HepG2 (cell line): ENCODE results near the gene BPIFA1. TPM values are rescaled to one million over a fixed set of nuclear protein-coding genes. Genes with fewer than 3 reads are reported as not detected.

Source experiments
- ARNT ChIP-seq: fragments of 450-650 bp; IDR thresholded peaks from 2 replicates; pipeline ENCODE4 v1.6.1; 2017
- ARNTL ChIP-seq: sonication (generic); formaldehyde crosslinking; IDR thresholded peaks from 2 replicates; pipeline ENCODE4 v1.4.0; 2020; ENCODE audit warnings: mild to moderate bottlenecking, missing genetic modification reagents
- ETV5 ChIP-seq: IDR thresholded peaks from 2 replicates; pipeline ENCODE4 v1.6.1; 2018; ENCODE audit warnings: missing biosample characterization, missing genetic modification reagents, inconsistent platforms, borderline replicate concordance
- FOXO1 ChIP-seq: sonication (generic); formaldehyde crosslinking; IDR thresholded peaks from 2 replicates; pipeline ENCODE4 v1.4.0; 2020; ENCODE audit warnings: missing genetic modification reagents
- HIVEP1 ChIP-seq: sonication (generic); formaldehyde crosslinking; IDR thresholded peaks from 2 replicates; pipeline ENCODE4 v1.4.0; 2020; ENCODE audit warnings: mild to moderate bottlenecking, missing genetic modification reagents
- HNRNPL ChIP-seq: fragments of 200-400 bp; formaldehyde crosslinking; IDR thresholded peaks from 2 replicates; pipeline ENCODE4 v1.6.1; 2017; ENCODE audit warnings: mild to moderate bottlenecking, low read depth, low read length
- HOXA7 ChIP-seq: sonication (generic); formaldehyde crosslinking; IDR thresholded peaks from 2 replicates; pipeline ENCODE4 v1.8.1; 2022; ENCODE audit warnings: mild to moderate bottlenecking, missing genetic modification reagents, moderate library complexity
- IKZF5 ChIP-seq: IDR thresholded peaks from 2 replicates; pipeline ENCODE4 v1.6.1; 2018; ENCODE audit warnings: missing genetic modification reagents, mild to moderate bottlenecking, missing compliant biosample characterization
- MIER2 ChIP-seq: IDR thresholded peaks from 2 replicates; pipeline ENCODE4 v1.6.1; 2016; ENCODE audit warnings: missing biosample characterization, missing genetic modification reagents
- MTF1 ChIP-seq: sonication (generic); formaldehyde crosslinking; IDR thresholded peaks from 2 replicates; pipeline ENCODE4 v1.5.0; 2020; ENCODE audit warnings: missing genetic modification reagents
- NFKB2 ChIP-seq: sonication (generic); formaldehyde crosslinking; IDR thresholded peaks from 2 replicates; pipeline ENCODE4 v1.4.0; 2020; ENCODE audit warnings: missing genetic modification reagents, borderline replicate concordance
- RNF2 ChIP-seq: fragments of 450-650 bp; conservative IDR thresholded peaks from 2 replicates; pipeline ENCODE4 v1.6.1; 2016; ENCODE audit warnings: low read depth
- SOX6 ChIP-seq, 2 experiments: fragments of 450-650 bp in 1 of 2; sonication (generic) in 1 of 2; formaldehyde crosslinking in 1 of 2; IDR thresholded peaks; 2 replicates each; pipeline versions ENCODE4 v1.4.0 to v1.6.1; 2017 to 2020; ENCODE audit warnings: antibody characterized with exemption in 1 of 2, mild to moderate bottlenecking in 1 of 2, missing genetic modification reagents in 1 of 2
- TFE3 ChIP-seq: IDR thresholded peaks from 2 replicates; pipeline ENCODE4 v1.6.1; 2016
- TOPORS ChIP-seq: sonication (generic); formaldehyde crosslinking; IDR thresholded peaks from 2 replicates; pipeline ENCODE4 v1.8.0; 2023; ENCODE audit warnings: mild to moderate bottlenecking, missing genetic modification reagents
- ZBTB38 ChIP-seq: sonication (generic); formaldehyde crosslinking; IDR thresholded peaks from 2 replicates; pipeline ENCODE4 v1.5.1; 2020; ENCODE audit warnings: mild to moderate bottlenecking, missing genetic modification reagents
- ZBTB44 ChIP-seq: sonication (generic); formaldehyde crosslinking; IDR thresholded peaks from 2 replicates; pipeline ENCODE4 v1.4.0; 2020; ENCODE audit warnings: missing genetic modification reagents
- ZNF251 ChIP-seq: sonication (generic); formaldehyde crosslinking; IDR thresholded peaks from 2 replicates; pipeline ENCODE4 v1.9.0; 2021; ENCODE audit warnings: mild to moderate bottlenecking, missing genetic modification reagents
- ZNF646 ChIP-seq: sonication (generic); formaldehyde crosslinking; IDR thresholded peaks from 2 replicates; pipeline ENCODE4 v1.9.0; 2021; ENCODE audit warnings: mild to moderate bottlenecking, missing genetic modification reagents
- ZNF850 ChIP-seq: sonication (generic); formaldehyde crosslinking; conservative IDR thresholded peaks from 2 replicates; pipeline ENCODE4 v1.9.0; 2021; ENCODE audit warnings: mild to moderate bottlenecking, missing genetic modification reagents
- polyA plus RNA-seq, 8 experiments: library from polyadenylated mRNA; depleted of rRNA in 3 of 8; stranded (reverse) in 7 of 8; unstranded in 1 of 8; fragments of >200 nt; fragmentation: Illumina TruSeq in 4 of 8; extraction: Trizol in 4 of 8; gene quantifications; 2 replicates each; pipeline versions ENCODE4 v1.2.1 to v1.2.3, GENCODE V29; 2011 to 2016; ENCODE audit warnings: low read depth in 4 of 8, missing spikeins in 1 of 8, mixed read lengths in 1 of 8; ENCODE audit not compliant: insufficient read depth in 1 of 8
- total RNA-seq, 5 experiments: library from RNA; depleted of rRNA; stranded (reverse); fragments of >200 nt; fragmentation: Illumina TruSeq; extraction: Trizol; gene quantifications; 2 replicates each; pipeline ENCODE4 v1.2.3, GENCODE V29; 2016; ENCODE audit warnings: low read depth in 1 of 5

The BPIFA1 gene
- total and polyA plus RNA-seq, 2 of the 13 experiments (the other 11 are each of a cell fraction or from before 2014, with no cell fraction given), result not detected

DNA sequence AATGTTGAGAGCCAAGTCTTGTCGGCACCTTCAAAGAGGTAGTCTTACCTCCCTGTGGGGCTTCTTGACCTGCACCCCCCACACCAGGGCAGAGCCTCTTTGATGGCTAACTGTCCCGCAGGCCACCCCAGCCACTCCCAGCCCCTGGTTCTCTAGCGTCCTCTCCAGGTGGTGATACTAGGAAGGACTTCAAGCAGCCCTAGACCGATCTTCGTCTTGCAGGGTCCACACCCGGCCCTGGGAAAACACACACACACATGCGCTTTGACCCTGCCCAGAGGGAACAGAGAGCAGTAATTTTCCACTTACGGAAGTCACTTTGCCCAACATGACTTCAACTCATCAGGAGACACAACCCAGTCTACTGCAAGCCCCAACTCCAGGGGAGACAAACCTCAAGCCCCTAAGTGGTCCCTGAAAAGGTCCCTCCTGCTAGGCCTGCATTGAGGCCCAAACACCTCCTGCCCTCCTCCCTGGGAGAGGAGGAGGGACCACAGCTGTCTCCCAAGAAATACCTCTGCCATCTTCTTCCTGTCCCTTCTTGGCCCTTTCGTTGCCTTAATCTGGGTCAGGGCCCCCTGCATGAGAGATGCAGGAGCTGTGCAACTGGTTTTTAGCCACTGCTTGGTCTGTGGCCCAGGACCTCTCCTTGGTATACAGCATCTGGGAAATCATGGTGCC, 44.3 kb downstream of the BPIFA1 start (continued):
- TF ChIP-seq ZNF646 (CRISPR knock-in tag) (peak; percentile 65; the same call in 1 of the 2 replicates), SOX6 (IDR thresholded peaks at IDR 0.05) (no peak), SOX6 (CRISPR knock-in tag; IDR thresholded peaks at IDR 0.05) (peak; percentile 44; the same call in 1 of the 2 replicates), ETV5 (CRISPR knock-in tag) (peak; percentile 53; the same call in 1 of the 2 replicates), ARNTL (CRISPR knock-in tag) (0 out of 2 replicates have a peak, but pooled peaks have one; percentile 44), TFE3 (CRISPR knock-in tag) (0 out of 2 replicates have a peak, but pooled peaks have one; percentile 34), IKZF5 (CRISPR knock-in tag) (0 out of 2 replicates have a peak, but pooled peaks have one; percentile 48), MIER2 (0 out of 2 replicates have a peak, but pooled peaks have one; percentile 33), NFKB2 (CRISPR knock-in tag) (peak; percentile 52; the same call in 1 of the 2 replicates), MTF1 (CRISPR knock-in tag) (no peak), HOXA7 (CRISPR knock-in tag) (no peak), HIVEP1 (peak; percentile 78), ZNF251 (0 out of 2 replicates have a peak, but pooled peaks have one; percentile 54), ZNF850 (CRISPR knock-in tag) (no peak), ZBTB44 (CRISPR knock-in tag) (no peak), TOPORS (CRISPR knock-in tag) (no peak), RNF2 (peak; percentile 63), ARNT (no peak), FOXO1 (CRISPR knock-in tag) (peak; percentile 31; the same call in 1 of the 2 replicates), HNRNPL (no peak), ZBTB38 (CRISPR knock-in tag) (peak; percentile 86)
